Measurements from ENCODE around the gene ACIN1.

DNA sequence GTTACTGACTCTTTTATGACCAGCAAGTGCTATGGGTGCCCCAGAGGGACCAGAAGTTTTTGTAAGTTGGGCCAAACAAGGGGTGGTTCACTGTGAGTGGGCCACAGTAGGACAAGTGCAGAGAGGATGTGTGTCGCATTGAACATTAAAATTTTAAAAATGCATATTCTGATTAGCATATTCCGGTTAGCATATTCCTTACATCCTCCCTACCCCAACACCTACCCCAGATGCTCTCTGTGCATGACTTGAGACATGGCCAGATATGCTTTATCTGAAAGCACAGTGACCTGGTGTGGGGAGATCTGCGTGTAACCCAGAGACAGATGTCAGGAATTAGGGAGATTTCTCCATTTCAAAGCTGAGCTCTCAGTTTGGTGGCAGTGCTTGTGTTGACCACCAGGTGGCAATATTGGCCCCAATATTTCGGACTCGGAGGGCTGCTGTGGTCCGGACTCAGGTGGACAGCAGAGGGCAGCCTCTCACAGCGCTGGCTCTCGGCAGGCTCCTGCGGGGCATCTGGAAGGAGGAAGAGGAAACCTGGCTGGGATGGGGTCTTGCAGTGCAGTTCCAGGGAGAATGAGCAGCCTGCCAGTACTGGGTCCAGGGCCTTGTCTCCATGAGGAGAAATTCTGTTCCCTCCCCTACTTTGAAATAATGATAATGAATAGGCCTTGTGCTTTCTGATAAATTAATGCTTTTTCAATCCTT lies 25.8 kb upstream of the ACIN1 start:
- TF ChIP-seq CTCF (IDR thresholded peaks at IDR 0.05; ENCODE audit: insufficient read depth, low read length, poor library complexity, severe bottlenecking), result peak; percentile 100
- no peak for TF ChIP-seq EZH2phosphoT487 (conservative IDR thresholded peaks at IDR 0.05; ENCODE audit: low read length)
